Measurements from ENCODE around the gene C4orf50.

DNA sequence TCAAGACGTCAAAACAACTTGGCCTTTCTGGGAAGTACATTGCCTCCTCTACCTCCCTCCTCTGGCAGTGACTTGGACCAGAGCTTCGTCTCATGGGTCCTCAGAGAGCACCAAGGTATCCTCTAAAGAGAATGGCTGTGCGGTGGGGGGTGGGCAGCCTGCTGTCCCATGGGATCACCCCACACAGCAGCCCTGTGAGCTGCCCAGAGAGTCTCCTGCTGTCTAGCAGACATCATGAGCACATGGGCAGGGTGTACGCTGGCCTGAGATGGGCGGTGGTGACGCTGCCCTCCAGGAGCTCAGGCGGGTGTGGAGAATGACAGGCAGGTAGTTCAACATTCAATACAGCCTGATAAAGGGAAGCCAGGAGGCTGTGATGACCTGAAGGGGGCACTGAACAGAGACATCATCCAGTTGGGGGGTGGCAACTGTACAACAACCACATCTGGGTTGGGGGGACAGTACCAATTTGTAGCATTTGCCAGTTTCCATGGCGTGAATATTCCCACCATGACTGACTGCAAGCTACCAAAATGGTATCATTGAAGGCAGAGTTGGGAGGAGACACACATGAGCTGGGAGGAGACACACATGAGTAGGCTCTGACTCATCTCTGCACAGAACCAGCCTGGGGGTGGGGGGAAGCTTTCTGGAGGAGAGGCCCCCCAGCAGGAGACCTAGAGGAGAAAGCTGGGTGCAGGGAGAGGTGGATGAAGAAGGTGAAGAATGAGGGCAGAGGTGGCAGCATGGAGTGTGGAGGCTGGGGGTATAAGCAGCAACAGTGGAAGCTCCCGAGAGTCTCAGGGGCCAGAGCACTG, 35.9 kb downstream of the C4orf50 start:
- TF ChIP-seq, protein P1, sequence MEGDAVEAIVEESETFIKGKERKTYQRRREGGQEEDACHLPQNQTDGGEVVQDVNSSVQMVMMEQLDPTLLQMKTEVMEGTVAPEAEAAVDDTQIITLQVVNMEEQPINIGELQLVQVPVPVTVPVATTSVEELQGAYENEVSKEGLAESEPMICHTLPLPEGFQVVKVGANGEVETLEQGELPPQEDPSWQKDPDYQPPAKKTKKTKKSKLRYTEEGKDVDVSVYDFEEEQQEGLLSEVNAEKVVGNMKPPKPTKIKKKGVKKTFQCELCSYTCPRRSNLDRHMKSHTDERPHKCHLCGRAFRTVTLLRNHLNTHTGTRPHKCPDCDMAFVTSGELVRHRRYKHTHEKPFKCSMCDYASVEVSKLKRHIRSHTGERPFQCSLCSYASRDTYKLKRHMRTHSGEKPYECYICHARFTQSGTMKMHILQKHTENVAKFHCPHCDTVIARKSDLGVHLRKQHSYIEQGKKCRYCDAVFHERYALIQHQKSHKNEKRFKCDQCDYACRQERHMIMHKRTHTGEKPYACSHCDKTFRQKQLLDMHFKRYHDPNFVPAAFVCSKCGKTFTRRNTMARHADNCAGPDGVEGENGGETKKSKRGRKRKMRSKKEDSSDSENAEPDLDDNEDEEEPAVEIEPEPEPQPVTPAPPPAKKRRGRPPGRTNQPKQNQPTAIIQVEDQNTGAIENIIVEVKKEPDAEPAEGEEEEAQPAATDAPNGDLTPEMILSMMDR (IDR thresholded peaks at IDR 0.05), result no peak
- TF ChIP-seq POLR2A (IDR thresholded peaks at IDR 0.05), result no peak
